ENCODE data around the gene THAP5. TPM values are rescaled to one million over a fixed set of nuclear protein-coding genes. Genes with fewer than 3 reads are reported as not detected.
A peak's percentile ranks its signal among the peaks of the same experiment; 100 is the strongest.

THAP5 gene
- total RNA-seq, 2 donors from 2014 or later = 12.7 to 17.1 TPM

DNA sequence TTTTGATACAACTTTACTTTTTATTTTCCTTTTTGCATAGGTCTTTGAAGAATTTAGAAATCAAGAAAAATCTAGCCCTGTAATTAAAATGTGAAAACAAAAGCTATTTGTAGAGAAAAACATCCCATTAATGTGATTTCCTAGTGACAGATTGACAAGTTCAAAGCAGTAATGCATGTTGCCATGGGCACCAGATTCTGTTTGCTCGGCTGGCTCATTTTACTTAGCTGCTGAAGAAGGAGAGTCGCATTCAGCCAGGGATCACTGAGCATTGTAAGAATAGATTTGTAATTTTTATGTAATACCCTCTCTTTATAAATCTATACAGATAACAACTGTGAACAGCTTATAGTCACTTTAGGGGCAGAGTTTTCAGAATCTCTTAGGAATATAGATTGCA is 28.6 kb upstream of the THAP5 start:
- ATAC-seq = no peak
- peak in 1 of 4 donors; percentile 18 for DNase-seq
- Histone ChIP-seq H3K27me3 (no peaks in the 10 kb centered on the region), H3K4me1 (peaks cover 7% of the 10 kb centered on the region), H3K9me3 (no peaks in the 10 kb centered on the region), H3K27ac (no peak overlapping the region), H3K4me3 (no peak overlapping the region), H3K36me3 (replicated peaks in 1 of 2; ENCODE audit: insufficient read depth in 1 of 2, low read depth in 2 of 2) (no peaks in the 10 kb centered on the region)
- intact Hi-C loops (cut with DNase I) = no loop called here
- WGBS, 2 donors = 52 to 53% methylated on average over 2 of the region's 2 CpGs
- TF ChIP-seq, protein P1, sequence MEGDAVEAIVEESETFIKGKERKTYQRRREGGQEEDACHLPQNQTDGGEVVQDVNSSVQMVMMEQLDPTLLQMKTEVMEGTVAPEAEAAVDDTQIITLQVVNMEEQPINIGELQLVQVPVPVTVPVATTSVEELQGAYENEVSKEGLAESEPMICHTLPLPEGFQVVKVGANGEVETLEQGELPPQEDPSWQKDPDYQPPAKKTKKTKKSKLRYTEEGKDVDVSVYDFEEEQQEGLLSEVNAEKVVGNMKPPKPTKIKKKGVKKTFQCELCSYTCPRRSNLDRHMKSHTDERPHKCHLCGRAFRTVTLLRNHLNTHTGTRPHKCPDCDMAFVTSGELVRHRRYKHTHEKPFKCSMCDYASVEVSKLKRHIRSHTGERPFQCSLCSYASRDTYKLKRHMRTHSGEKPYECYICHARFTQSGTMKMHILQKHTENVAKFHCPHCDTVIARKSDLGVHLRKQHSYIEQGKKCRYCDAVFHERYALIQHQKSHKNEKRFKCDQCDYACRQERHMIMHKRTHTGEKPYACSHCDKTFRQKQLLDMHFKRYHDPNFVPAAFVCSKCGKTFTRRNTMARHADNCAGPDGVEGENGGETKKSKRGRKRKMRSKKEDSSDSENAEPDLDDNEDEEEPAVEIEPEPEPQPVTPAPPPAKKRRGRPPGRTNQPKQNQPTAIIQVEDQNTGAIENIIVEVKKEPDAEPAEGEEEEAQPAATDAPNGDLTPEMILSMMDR (IDR thresholded peaks at IDR 0.05) = no peak
- no peak for TF ChIP-seq POLR2A (IDR thresholded peaks at IDR 0.05)

DNA sequence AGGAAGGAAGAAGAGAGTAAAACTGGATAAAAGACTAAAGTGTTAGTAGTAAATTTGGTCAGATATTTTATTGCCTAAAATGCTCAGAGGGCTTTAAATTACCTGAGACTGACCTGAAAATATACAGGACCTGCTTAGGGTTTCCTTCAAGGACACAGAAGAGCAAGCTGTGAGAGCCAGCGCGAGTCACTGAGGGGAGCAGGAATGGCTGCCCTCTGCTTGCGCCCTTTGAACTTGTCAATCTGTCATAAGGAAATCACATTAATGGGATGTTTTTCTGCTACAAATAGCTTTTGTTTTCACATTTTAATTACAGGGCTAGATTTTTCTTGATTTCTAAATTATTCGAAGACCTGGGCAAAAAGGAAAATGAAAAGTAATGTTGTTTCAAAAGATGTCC is 27.1 kb upstream of the THAP5 start:
- Histone ChIP-seq H3K4me3 (no peak overlapping the region), H3K27me3 (no peaks in the 10 kb centered on the region), H3K4me1 (peaks cover 7% of the 10 kb centered on the region), H3K27ac (no peak overlapping the region), H3K36me3 (replicated peaks in 1 of 2; ENCODE audit: insufficient read depth in 1 of 2, low read depth in 2 of 2) (no peaks in the 10 kb centered on the region), H3K9me3 (no peaks in the 10 kb centered on the region)
- DNase-seq (no peak), ATAC-seq (no peak)
- WGBS, 2 donors = 94 to 95% methylated on average over 4 of the region's 4 CpGs
- intact Hi-C loops (cut with DNase I) = no loop called here
- no peak for TF ChIP-seq POLR2A (IDR thresholded peaks at IDR 0.05)
- TF ChIP-seq, protein P1 (IDR thresholded peaks at IDR 0.05) = no peak

DNA sequence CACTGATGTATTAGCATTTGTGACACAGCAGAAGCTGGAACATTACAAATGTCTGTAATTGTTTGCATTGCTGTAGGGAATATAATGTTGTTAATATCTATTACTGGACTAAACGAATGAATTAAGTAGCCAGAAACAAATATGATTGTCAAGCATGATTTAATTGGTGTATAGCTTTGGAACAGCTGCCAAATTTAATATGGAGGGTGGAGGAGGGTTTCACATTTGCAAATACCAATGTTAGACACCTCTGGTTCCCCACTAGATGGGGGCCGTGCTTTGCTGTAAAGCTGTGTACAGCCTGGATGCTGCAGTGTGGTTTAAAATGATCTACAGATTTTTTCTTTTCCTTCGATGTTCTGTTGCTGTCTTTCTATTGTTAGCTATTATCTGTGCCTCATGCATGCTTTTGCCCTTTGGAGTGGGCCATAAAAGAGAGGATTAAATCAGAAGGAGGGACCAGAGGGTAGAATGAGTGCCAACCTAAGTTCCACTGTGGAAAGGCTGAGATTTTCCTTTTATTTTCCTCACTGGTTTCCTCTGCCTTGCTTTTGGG is 23.2 kb upstream of the THAP5 start:
- H3K27ac ChIP-seq = no peak overlapping the region
- H3K36me3 ChIP-seq (replicated peaks in 1 of 2; ENCODE audit: insufficient read depth in 1 of 2, low read depth in 2 of 2) = no peaks in the 10 kb centered on the region
- H3K4me1 ChIP-seq = no peaks in the 10 kb centered on the region
- H3K27me3 ChIP-seq = no peaks in the 10 kb centered on the region
- WGBS, 2 donors = 41 to 48% methylated on average over 3 of the region's 3 CpGs
- TF ChIP-seq, protein P1 (IDR thresholded peaks at IDR 0.05) = peak in 4 of 7 experiments; percentile 7 to 20 (median 14)
- TF ChIP-seq POLR2A (IDR thresholded peaks at IDR 0.05) = no peak
- intact Hi-C loops (cut with DNase I) = no loop called here
- DNase-seq = no peak
- H3K9me3 ChIP-seq = no peaks in the 10 kb centered on the region
- H3K4me3 ChIP-seq = no peak overlapping the region
- no peak for ATAC-seq

DNA sequence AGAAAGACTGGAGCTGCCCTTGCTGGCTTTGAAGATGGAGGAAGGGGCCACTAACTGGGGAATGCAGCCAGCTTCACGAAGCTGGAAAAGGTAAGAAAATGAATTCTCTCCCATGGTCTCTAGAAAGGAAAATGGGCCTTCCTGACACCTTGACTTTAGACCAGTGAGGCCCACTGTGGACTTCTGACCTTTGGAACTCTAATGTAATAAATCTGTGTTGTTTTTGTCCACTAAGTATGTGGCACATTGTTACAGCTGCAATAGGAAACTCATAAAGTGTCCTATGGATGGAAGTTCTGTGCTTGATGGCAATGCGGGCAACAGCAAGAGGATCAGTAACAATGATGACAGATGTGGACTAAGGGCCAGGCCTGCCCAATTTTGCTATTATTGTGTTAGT is 21.1 kb upstream of the THAP5 start:
- Histone ChIP-seq H3K4me1 (no peaks in the 10 kb centered on the region), H3K9me3 (no peaks in the 10 kb centered on the region), H3K4me3 (no peak overlapping the region), H3K27me3 (no peaks in the 10 kb centered on the region), H3K36me3 (replicated peaks in 1 of 2; ENCODE audit: insufficient read depth in 1 of 2, low read depth in 2 of 2) (no peaks in the 10 kb centered on the region), H3K27ac (no peak overlapping the region)
- WGBS, 2 donors = 80 to 89% methylated on average over 2 of the region's 2 CpGs
- ATAC-seq (no peak), DNase-seq (no peak)
- intact Hi-C loops (cut with DNase I) = no loop called here
- TF ChIP-seq, protein P1 (IDR thresholded peaks at IDR 0.05) = no peak
- TF ChIP-seq POLR2A (IDR thresholded peaks at IDR 0.05) = no peak

DNA sequence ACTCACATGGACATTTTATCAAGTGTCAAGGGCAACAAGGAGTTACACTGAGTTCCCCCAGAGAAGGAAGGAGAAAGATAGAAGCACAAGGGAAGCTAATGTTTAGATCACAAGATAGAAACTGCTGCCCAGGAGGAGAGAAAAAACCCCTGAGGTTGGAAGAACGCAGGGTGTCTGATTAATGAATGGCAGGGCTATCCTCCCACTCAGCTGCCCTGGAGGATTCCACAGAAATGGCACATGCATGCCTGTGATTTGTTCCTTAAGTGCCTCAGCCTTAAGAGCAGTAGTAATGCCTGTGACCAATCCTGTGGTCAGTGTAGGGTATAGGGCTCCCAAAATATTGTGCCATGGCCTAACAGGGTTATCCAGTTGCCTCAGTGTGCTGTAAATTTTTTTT is 20.4 kb upstream of the THAP5 start:
- no peak for TF ChIP-seq POLR2A (IDR thresholded peaks at IDR 0.05)
- TF ChIP-seq, protein P1 (IDR thresholded peaks at IDR 0.05) = no peak
- intact Hi-C loops (cut with DNase I) = no loop called here

More for the DNA sequence above, 20.4 kb upstream of the THAP5 start:
- Histone ChIP-seq H3K27me3 (no peaks in the 10 kb centered on the region), H3K4me1 (no peaks in the 10 kb centered on the region), H3K27ac (no peak overlapping the region), H3K9me3 (no peaks in the 10 kb centered on the region), H3K4me3 (no peak overlapping the region), H3K36me3 (replicated peaks in 1 of 2; ENCODE audit: insufficient read depth in 1 of 2, low read depth in 2 of 2) (no peaks in the 10 kb centered on the region)
- ATAC-seq (no peak), DNase-seq (no peak)
- 71 to 94% methylated on average over 1 of the region's 1 CpG for WGBS, 2 donors
